Activated naive CD4-positive, alpha-beta T cell treated with anti-CD3 and anti-CD28 coated beads, Interleukin-2, amount 50 U/mL, for 24 hours (primary cell): ENCODE results near the gene EP400.
A peak's percentile ranks its signal among the peaks of the same experiment; 100 is the strongest.
"Not testable (repeated sequence)": the region's sequence is repeated elsewhere in the genome, so short reads cannot be mapped to it uniquely, and the experiment has no call there.

Source experiments
- H3K27ac Mint-ChIP-seq: one replicate; pipeline ENCODE4 v1.8.0; 2021; ENCODE audit warnings: mild to moderate bottlenecking, mixed read lengths
- H3K27me3 Mint-ChIP-seq: one replicate; pipeline ENCODE4 v1.8.0; 2021; ENCODE audit warnings: mixed read lengths
- H3K36me3 Mint-ChIP-seq: one replicate; pipeline ENCODE4 v1.8.0; 2021; ENCODE audit warnings: mixed read lengths
- H3K4me1 Mint-ChIP-seq: one replicate; pipeline ENCODE4 v1.8.0; 2021; ENCODE audit warnings: mixed read lengths
- H3K4me3 Mint-ChIP-seq: one replicate; pipeline ENCODE4 v1.8.0; 2021; ENCODE audit warnings: mild to moderate bottlenecking, mixed read lengths
- H3K9me3 Mint-ChIP-seq: one replicate; pipeline ENCODE4 v1.8.0; 2021; ENCODE audit warnings: mixed read lengths

The EP400 gene

DNA sequence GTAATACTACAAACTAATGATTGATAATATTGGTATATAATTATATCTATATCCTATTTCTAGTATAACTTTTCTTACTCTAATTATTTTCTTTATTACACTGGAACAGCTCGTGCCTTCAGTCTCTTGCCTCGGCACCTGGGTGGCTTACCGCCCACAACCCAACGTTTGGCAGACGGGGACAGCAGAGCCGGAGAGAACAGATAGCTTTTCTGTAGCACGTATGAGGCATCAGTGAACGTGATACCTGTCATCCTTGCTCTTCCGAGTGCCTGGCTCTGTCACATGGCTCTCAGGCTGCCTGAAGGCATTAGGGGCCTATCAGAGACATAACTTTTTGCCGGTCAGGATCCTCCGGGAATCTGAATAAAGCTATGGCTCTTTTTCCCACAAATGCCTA lies 15.2 kb upstream of the EP400 start:
- H3K27ac Mint-ChIP-seq = no peak overlapping the region
- no peaks in the 10 kb centered on the region for H3K27me3 Mint-ChIP-seq
- peaks cover 19% of the 10 kb centered on the region for H3K36me3 Mint-ChIP-seq
- H3K4me3 Mint-ChIP-seq = no peak overlapping the region
- H3K4me1 Mint-ChIP-seq = peaks cover 14% of the 10 kb centered on the region
- H3K9me3 Mint-ChIP-seq = no peaks in the 10 kb centered on the region

- no peaks in the 10 kb centered on the region for H3K27me3 Mint-ChIP-seq
- no peaks in the 10 kb centered on the region for H3K4me1 Mint-ChIP-seq
- H3K36me3 Mint-ChIP-seq = peaks cover 13% of the 10 kb centered on the region
- H3K4me3 Mint-ChIP-seq = no peak overlapping the region
- H3K27ac Mint-ChIP-seq = no peak overlapping the region
- no peaks in the 10 kb centered on the region for H3K9me3 Mint-ChIP-seq
Observed at GRCh38 chr12:131938082-131938481, 11.7 kb upstream of the EP400 start.

DNA sequence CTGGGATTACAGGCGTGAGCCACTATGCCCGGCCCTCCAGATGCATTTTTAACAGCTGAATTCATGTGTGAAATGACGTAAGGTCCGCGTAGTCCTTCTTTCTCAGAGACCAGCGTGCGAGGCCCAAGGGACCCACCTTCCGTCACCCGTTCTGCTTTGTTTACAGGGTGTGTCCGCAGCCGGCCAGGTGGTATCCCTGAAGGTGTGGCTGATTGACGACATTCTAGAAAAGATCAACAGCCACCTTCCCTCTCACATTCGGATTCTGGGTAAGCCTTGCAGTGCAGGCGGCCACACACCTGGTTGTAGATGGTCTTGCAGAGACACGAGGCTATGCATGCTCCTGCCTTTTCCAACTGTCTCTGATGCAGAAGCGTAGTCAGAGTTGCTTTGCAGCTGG lies 10.7 kb upstream of the EP400 start:
- peaks cover 10% of the 10 kb centered on the region for H3K36me3 Mint-ChIP-seq
- H3K27me3 Mint-ChIP-seq = no peaks in the 10 kb centered on the region
- H3K4me1 Mint-ChIP-seq = no peaks in the 10 kb centered on the region
- no peaks in the 10 kb centered on the region for H3K9me3 Mint-ChIP-seq
- H3K4me3 Mint-ChIP-seq = no peak overlapping the region
- no peak overlapping the region for H3K27ac Mint-ChIP-seq

DNA sequence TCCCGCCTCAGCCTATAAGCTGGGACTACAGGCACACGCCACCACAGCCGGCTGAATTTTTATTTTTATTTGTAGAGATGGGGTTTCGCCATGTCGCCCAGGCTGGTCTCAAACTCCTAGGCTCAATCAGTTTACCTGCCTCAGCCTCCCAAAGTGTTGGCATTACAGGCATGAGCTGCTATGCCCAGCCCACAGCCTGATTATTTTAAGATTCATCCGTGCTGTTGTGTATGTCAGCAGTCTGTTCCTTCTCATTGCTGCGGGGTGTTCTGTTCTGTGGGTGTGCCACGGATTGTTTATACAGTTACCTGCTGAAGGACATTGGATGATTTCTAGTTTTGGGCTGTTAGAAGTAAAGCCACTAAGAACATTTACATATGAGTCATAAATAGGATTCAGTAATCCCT lies 9.6 kb upstream of the EP400 start:
- H3K4me3 Mint-ChIP-seq = no peak overlapping the region
- no peak overlapping the region for H3K27ac Mint-ChIP-seq
- H3K36me3 Mint-ChIP-seq = peaks cover 12% of the 10 kb centered on the region
- H3K4me1 Mint-ChIP-seq = no peaks in the 10 kb centered on the region
- H3K9me3 Mint-ChIP-seq = no peaks in the 10 kb centered on the region
- H3K27me3 Mint-ChIP-seq = no peaks in the 10 kb centered on the region

DNA sequence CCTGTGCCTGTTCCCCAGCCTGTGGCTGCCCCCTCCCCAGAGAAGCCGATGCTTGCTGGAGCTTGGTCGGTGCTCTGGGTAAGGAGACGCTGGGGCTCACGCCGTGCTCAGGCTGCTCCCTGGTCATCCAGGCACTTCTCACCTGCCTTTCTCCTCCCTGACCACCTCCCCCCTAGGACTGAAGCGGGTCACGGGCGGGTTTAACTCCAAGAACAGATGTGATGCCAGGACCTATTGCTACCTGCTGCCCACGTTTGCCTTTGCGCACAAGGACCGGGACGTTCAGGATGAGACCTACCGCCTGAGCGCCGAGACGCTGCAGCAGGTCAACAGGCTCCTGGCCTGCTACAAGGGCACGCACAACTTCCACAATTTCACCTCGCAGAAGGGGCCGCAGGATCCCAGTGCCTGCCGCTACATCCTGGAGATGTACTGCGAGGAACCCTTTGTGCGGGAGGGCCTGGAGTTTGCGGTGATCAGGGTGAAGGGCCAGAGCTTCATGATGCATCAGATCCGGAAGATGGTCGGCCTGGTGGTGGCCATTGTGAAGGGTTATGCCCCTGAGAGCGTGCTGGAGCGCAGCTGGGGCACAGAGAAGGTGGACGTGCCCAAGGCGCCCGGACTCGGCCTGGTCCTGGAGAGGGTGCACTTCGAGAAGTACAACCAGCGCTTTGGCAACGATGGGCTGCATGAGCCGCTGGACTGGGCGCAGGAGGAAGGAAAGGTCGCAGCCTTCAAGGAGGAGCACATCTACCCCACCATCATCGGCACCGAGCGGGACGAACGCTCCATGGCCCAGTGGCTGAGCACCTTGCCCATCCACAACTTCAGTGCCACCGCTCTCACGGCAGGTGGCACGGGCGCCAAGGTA lies 8.4 kb upstream of the EP400 start:
- Mint-ChIP-seq H3K27me3 (no peaks in the 10 kb centered on the region), H3K4me1 (no peaks in the 10 kb centered on the region), H3K27ac (no peak overlapping the region), H3K9me3 (no peaks in the 10 kb centered on the region), H3K36me3 (peaks cover 14% of the 10 kb centered on the region), H3K4me3 (no peak overlapping the region)

- Mint-ChIP-seq H3K27ac (no peak overlapping the region), H3K36me3 (peaks cover 14% of the 10 kb centered on the region), H3K4me3 (no peak overlapping the region), H3K9me3 (no peaks in the 10 kb centered on the region), H3K4me1 (no peaks in the 10 kb centered on the region), H3K27me3 (no peaks in the 10 kb centered on the region)
Observed at GRCh38 chr12:131941987-131942341, 7.8 kb upstream of the EP400 start.

DNA sequence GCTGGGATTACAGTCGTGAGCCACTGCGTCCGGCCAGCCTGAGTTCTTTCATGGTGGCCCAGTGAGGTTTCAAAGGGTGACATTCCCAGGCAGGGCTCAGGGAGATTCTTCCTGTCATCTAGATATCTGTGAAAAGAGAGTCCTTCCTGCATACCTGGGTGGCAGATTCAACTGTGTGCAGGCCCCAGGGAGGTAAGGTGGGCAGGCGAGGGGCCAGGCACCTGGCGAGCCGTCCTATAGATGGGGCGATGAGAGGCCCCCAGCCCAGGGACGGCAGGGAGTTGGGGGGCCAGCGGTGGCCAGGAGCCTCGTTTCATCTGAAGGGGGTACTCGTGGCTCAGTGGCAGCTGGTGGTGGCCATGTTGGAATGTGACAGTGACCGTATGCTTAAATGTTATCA lies 7.1 kb upstream of the EP400 start:
- Mint-ChIP-seq H3K4me1 (peaks cover 3% of the 10 kb centered on the region), H3K9me3 (no peaks in the 10 kb centered on the region), H3K4me3 (no peak overlapping the region), H3K27ac (no peak overlapping the region), H3K27me3 (no peaks in the 10 kb centered on the region), H3K36me3 (peaks cover 12% of the 10 kb centered on the region)

DNA sequence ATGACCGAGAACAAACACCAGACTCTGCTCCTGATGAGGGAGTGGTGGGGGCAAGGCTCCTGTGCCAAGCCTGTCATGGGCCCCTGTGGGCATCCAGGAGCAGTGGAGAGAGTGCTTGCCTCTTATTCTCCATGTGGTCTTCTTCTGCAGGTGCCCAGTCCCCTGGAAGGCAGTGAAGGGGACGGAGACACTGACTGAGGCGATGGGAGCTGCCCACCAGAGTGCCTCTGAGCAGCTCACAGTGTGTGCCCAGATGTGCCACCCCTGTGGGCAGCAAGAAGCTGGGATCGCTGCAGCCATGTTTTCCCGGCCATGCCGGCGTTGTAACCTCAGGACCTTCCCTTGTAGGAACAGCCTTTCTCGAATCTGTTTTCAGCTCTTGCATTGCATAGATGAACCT lies 6.4 kb upstream of the EP400 start:
- Mint-ChIP-seq H3K36me3 (peaks cover 10% of the 10 kb centered on the region), H3K27me3 (no peaks in the 10 kb centered on the region), H3K4me1 (peaks cover 10% of the 10 kb centered on the region), H3K9me3 (no peaks in the 10 kb centered on the region), H3K4me3 (no peak overlapping the region), H3K27ac (no peak overlapping the region)

DNA sequence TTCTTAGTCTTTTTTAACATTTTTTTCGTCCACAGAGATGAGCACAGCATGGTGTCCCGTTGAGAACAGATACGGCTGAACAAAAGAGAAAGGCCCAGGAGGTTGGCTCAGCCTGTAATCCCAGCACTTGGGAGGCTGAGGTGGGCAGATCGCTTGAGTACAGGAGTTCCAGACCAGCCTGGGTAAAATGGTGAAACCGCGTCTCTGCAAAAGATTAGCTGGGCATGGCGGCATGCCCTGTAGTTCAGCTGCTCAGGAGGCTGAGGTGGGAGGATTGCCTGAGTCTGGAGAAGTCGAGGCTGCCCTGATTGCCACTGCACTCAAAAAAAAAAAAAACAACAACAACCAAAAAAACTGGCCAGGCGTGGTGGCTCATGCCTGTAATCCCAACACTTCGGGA lies 5.9 kb upstream of the EP400 start:
- H3K36me3 Mint-ChIP-seq = peaks cover 10% of the 10 kb centered on the region
- H3K27me3 Mint-ChIP-seq = no peaks in the 10 kb centered on the region
- H3K4me1 Mint-ChIP-seq = peaks cover 15% of the 10 kb centered on the region
- no peak overlapping the region for H3K4me3 Mint-ChIP-seq
- H3K9me3 Mint-ChIP-seq = no peaks in the 10 kb centered on the region
- H3K27ac Mint-ChIP-seq = no peak overlapping the region

- H3K27me3 Mint-ChIP-seq = no peaks in the 10 kb centered on the region
- H3K9me3 Mint-ChIP-seq = no peaks in the 10 kb centered on the region
- no peak overlapping the region for H3K27ac Mint-ChIP-seq
- H3K4me3 Mint-ChIP-seq = no peak overlapping the region
- H3K4me1 Mint-ChIP-seq = peaks cover 19% of the 10 kb centered on the region
- peaks cover 10% of the 10 kb centered on the region for H3K36me3 Mint-ChIP-seq
Observed at GRCh38 chr12:131944601-131945251, 5.0 kb upstream of the EP400 start.

DNA sequence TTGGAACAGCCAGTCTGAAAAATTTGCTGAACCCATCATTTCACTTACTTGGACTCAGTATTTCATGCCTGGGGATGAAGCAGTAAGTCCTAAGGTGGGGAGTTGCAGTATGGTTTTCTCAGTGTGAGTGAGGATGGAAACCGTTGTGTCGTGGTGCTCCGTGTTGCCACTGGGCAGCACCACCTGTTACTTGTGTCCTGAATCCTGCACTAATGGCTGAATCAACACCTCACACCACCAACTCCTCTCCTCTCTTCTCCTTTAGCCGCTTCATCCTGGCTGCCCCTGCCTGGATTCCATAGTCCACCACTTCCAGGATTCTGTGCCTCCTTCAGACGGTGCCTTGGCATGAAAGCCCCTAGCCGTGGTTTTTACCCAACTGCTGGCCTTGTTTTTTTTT lies 3.0 kb upstream of the EP400 start:
- Mint-ChIP-seq H3K9me3 (no peaks in the 10 kb centered on the region), H3K4me3 (no peak overlapping the region), H3K4me1 (peaks cover 24% of the 10 kb centered on the region), H3K36me3 (peaks cover 8% of the 10 kb centered on the region), H3K27ac (no peak overlapping the region), H3K27me3 (no peaks in the 10 kb centered on the region)

DNA sequence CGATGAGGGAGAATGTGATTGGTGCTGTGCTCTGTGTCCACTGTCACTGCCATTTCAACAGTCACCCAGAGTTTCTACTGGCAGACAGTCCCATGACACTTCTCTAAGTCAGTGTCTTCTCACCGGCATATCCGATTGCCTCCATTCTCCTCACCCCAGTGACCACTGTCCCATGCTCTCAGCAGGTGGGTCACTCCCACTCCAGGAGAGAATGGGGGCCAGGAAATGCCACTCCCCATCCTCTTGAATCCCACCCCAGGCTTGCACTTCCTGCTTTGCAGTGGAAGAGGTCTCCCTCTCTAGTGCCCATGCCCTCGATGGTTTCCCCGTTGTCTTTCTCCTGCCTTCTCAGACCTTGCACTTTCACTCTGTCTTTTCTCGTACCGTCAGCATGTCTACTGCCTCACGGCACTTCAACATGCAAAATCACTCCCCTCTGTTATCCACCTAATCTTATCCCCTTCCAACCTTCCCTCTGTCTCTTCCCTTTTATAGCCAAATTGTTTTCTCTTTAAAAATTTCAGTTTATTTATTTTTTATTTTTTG lies 2.2 kb upstream of the EP400 start:
- Mint-ChIP-seq H3K4me3 (no peak overlapping the region), H3K4me1 (peaks cover 26% of the 10 kb centered on the region), H3K27ac (peak overlapping the region; percentile 47), H3K36me3 (peaks cover 8% of the 10 kb centered on the region), H3K9me3 (no peaks in the 10 kb centered on the region), H3K27me3 (no peaks in the 10 kb centered on the region)

- no peaks in the 10 kb centered on the region for H3K27me3 Mint-ChIP-seq
- peaks cover 8% of the 10 kb centered on the region for H3K36me3 Mint-ChIP-seq
- no peaks in the 10 kb centered on the region for H3K9me3 Mint-ChIP-seq
- H3K4me1 Mint-ChIP-seq = peaks cover 33% of the 10 kb centered on the region
- peak overlapping the region; percentile 65 for H3K27ac Mint-ChIP-seq
- H3K4me3 Mint-ChIP-seq = peak overlapping the region; percentile 70
Observed at GRCh38 chr12:131948166-131948712, 1.5 kb upstream of the EP400 start.

- Mint-ChIP-seq H3K4me1 (peaks cover 39% of the 10 kb centered on the region), H3K4me3 (peak overlapping the region; percentile 70), H3K27ac (peak overlapping the region; percentile 87)
- H3K36me3 Mint-ChIP-seq, H3K9me3 Mint-ChIP-seq, H3K27me3 Mint-ChIP-seq: not testable (repeated sequence)
Observed at GRCh38 chr12:131948713-131949430, 870 bp upstream of the EP400 start.

- no peaks in the 10 kb centered on the region for H3K9me3 Mint-ChIP-seq
Observed at GRCh38 chr12:131950182-131950913, 606 bp downstream of the EP400 start.

More at GRCh38 chr12:131950182-131950913, 606 bp downstream of the EP400 start:
- Mint-ChIP-seq H3K4me3 (peak overlapping the region; percentile 90), H3K36me3 (no peaks in the 10 kb centered on the region), H3K4me1 (peaks cover 47% of the 10 kb centered on the region), H3K27ac (peak overlapping the region; percentile 85), H3K27me3 (no peaks in the 10 kb centered on the region)
